MCF 10A (cell line): ENCODE data around the gene RIMS1. TPM values are rescaled to one million over a fixed set of nuclear protein-coding genes. Genes with fewer than 3 reads are reported as not detected.

Experiments
- BruUV-seq: library from RNA; stranded (reverse); fragments of 400-500 nt; replicated peaks from 2 replicates; lab custom pipeline; 2021; lab: Mats Ljungman, UMichigan
- CTCF ChIA-PET: fragments of 300-600 bp; sonication (Branson Sonifier 250); formaldehyde crosslinking; extraction: SDS; loops from one replicate; lab custom pipeline; 2021; ENCODE audit warnings: antibody characterized with exemption, inconsistent platforms; lab: Yijun Ruan, JAX
- POLR2A ChIA-PET: fragments of 300-600, 350-650 bp; sonication (Branson Sonifier 250); formaldehyde crosslinking; extraction: SDS; loops from one replicate; lab custom pipeline; 2020; ENCODE audit warnings: antibody characterized with exemption, inconsistent platforms; lab: Yijun Ruan, JAX
- DNase-seq: peaks from one replicate; pipeline ENCODE4 v3.0.0-alpha.2; 2018; ENCODE audit not compliant: unreplicated experiment
- H3K27ac Mint-ChIP-seq: one replicate; pipeline ENCODE4 v1.8.0; 2022; ENCODE audit warnings: mild to moderate bottlenecking, low read depth, mixed read lengths; ENCODE audit not compliant: unreplicated experiment
- H3K27me3 Mint-ChIP-seq: one replicate; pipeline ENCODE4 v1.8.0; 2022; ENCODE audit warnings: mixed read lengths; ENCODE audit not compliant: insufficient read depth, unreplicated experiment
- H3K36me3 Mint-ChIP-seq: one replicate; pipeline ENCODE4 v1.8.0; 2022; ENCODE audit warnings: mild to moderate bottlenecking, moderate library complexity, mixed read lengths; ENCODE audit not compliant: insufficient read depth, unreplicated experiment
- H3K4me1 Mint-ChIP-seq: one replicate; pipeline ENCODE4 v1.8.0; 2022; ENCODE audit warnings: mixed read lengths; ENCODE audit not compliant: insufficient read depth, unreplicated experiment
- H3K4me3 Mint-ChIP-seq: one replicate; pipeline ENCODE4 v1.8.0; 2022; ENCODE audit warnings: mild to moderate bottlenecking, moderate library complexity, mixed read lengths; ENCODE audit not compliant: unreplicated experiment
- H3K9me3 Mint-ChIP-seq: one replicate; pipeline ENCODE4 v1.8.0; 2022; ENCODE audit warnings: mixed read lengths; ENCODE audit not compliant: unreplicated experiment
- CTCF ChIP-seq: fragments of 200-600 bp; IDR thresholded peaks from one replicate; pipeline ENCODE4 v1.8.0; 2022; ENCODE audit warnings: antibody characterized with exemption, mild to moderate bottlenecking; ENCODE audit not compliant: unreplicated experiment
- intact Hi-C: fragments of 100-400 bp; cut with micrococcal nuclease; formaldehyde crosslinking; loops from 2 replicates; pipeline ENCODE4 v1.14.1; 2022
- total RNA-seq: library from RNA; stranded (reverse); gene quantifications from 2 replicates; pipeline ENCODE4 v1.2.3, GENCODE V29; 2022

The RIMS1 gene
- total RNA-seq, 1 experiment from 2014 or later, result not detected

DNA sequence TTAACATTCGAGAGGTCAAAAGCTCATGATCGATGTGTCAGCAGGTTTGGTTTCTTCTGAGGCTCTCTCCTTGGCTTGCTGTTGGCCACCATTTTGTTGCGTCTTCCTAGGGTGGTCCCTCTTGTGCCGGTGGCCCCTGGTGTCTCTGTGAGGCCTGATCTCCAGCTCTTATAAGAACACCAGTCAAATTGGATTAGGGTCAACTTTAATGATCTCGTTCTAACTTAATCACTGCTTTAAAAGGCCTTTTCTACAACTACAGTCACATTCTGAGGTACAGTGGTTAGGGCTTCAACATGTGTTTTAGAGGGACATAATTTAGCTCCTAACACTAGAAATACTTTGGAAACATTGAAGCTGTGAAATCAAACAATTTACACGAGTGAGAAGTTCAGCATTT, 494.7 kb downstream of the RIMS1 start:
- no peak for TF ChIP-seq CTCF
- H3K9me3 Mint-ChIP-seq, result no peaks in the 10 kb centered on the region
- ChIA-PET POLR2A (no interaction called here), CTCF (interaction anchor here (0.6 to 1.3 kb wide), 2 partner anchors 15 to 1621 kb away, joined by 3 read pairs; no protein-coding TSS in a partner anchor)
- H3K27ac Mint-ChIP-seq, result no peak overlapping the region
- no peaks in the 10 kb centered on the region for H3K36me3 Mint-ChIP-seq
- BruUV-seq, result no TSS peak
- intact Hi-C loops, result no loop called here
- no peaks in the 10 kb centered on the region for H3K4me1 Mint-ChIP-seq
- DNase-seq, result no peak
- H3K27me3 Mint-ChIP-seq, result peaks cover 70% of the 10 kb centered on the region
- H3K4me3 Mint-ChIP-seq, result no peak overlapping the region

DNA sequence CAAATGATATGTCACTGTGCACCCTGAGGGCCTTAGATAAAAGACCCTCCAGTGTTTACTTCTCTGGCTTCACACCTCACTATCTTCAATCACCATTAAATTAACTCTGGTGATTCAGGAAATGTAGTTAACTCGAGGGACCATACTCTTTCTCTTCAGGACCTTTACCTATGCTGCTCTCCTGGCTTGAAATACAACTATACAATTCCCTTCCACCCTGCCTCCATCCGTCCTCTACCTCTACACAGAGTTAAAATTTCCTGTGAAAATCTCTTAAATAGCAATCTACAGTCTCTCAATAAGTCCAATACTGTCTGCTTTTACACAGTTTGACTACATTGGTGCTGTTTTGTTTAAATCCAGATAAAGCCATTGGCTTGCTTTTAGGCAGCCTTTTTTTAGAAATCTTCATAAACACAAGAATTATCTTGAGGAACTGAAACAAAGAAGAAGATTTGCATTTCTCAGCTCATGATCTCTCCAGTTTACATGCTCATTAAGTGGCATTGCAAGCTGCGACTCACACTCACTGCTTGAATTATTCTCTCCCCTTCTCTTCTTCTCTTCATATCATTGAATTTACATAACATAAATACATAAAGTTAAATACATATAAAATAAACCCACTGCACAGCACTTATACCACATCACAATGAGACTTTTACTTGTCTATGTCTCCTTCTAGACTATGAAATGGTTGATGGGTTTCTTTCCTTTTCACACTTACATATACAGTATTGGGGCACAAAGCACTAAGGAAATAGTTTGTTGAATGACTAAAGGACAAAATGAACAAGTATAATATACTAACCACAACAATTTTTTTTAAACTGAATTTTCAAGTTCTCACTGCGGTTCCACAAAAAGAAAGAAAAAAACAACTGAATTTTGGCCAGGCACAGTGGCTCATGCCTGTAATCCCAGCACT, 496.5 kb downstream of the RIMS1 start:
- no peaks in the 10 kb centered on the region for H3K4me1 Mint-ChIP-seq
- intact Hi-C loops, result no loop called here
- H3K27ac Mint-ChIP-seq, result no peak overlapping the region
- BruUV-seq, result no TSS peak
- ChIA-PET CTCF (no interaction called here), POLR2A (no interaction called here)
- no peak for DNase-seq
- TF ChIP-seq CTCF, result no peak
- H3K4me3 Mint-ChIP-seq, result no peak overlapping the region
- H3K36me3 Mint-ChIP-seq, result no peaks in the 10 kb centered on the region
- H3K9me3 Mint-ChIP-seq, result no peaks in the 10 kb centered on the region
- peaks cover 70% of the 10 kb centered on the region for H3K27me3 Mint-ChIP-seq

GRCh38 chr6:72386324-72386723, 500.0 kb downstream of the RIMS1 start:
- TF ChIP-seq CTCF, result no peak
- H3K27me3 Mint-ChIP-seq, result peaks cover 65% of the 10 kb centered on the region
- intact Hi-C loops, result no loop called here
- ChIA-PET POLR2A (no interaction called here), CTCF (no interaction called here)
- no peak overlapping the region for H3K27ac Mint-ChIP-seq
- H3K9me3 Mint-ChIP-seq, result no peaks in the 10 kb centered on the region
- no TSS peak for BruUV-seq
- no peaks in the 10 kb centered on the region for H3K36me3 Mint-ChIP-seq
- peak; percentile 21 for DNase-seq
- H3K4me3 Mint-ChIP-seq, result no peak overlapping the region
- H3K4me1 Mint-ChIP-seq, result no peaks in the 10 kb centered on the region

DNA sequence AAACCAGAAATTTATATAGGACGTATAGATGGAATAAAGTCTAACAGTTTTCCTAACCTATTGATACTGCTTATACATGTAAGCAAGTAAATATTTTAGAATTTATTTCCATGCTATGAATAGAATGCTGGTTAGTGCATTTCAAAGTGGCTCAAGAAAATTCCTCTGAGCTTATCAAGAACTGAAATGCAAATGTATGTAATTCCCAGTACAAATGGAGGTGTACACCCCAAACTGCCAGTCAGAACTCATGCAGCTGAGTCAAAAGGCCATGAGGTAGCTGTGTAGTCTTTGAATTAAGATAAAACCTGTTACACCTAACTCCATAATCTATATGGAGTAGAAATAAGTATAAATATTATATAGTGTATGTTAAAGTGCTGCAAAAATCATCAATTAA, 503.3 kb downstream of the RIMS1 start:
- ChIA-PET CTCF (no interaction called here), POLR2A (no interaction called here)
- no TSS peak for BruUV-seq
- intact Hi-C loops, result no loop called here
- no peak for TF ChIP-seq CTCF
- no peaks in the 10 kb centered on the region for H3K4me1 Mint-ChIP-seq
- H3K27ac Mint-ChIP-seq, result no peak overlapping the region
- H3K27me3 Mint-ChIP-seq, result peaks cover 56% of the 10 kb centered on the region
- H3K9me3 Mint-ChIP-seq, result no peaks in the 10 kb centered on the region
- no peaks in the 10 kb centered on the region for H3K36me3 Mint-ChIP-seq
- no peak for DNase-seq
- no peak overlapping the region for H3K4me3 Mint-ChIP-seq
